ENCODE data around the gene UPF2. TPM values are rescaled to one million over a fixed set of nuclear protein-coding genes. Genes with fewer than 3 reads are reported as not detected.

UPF2 gene, protein sequence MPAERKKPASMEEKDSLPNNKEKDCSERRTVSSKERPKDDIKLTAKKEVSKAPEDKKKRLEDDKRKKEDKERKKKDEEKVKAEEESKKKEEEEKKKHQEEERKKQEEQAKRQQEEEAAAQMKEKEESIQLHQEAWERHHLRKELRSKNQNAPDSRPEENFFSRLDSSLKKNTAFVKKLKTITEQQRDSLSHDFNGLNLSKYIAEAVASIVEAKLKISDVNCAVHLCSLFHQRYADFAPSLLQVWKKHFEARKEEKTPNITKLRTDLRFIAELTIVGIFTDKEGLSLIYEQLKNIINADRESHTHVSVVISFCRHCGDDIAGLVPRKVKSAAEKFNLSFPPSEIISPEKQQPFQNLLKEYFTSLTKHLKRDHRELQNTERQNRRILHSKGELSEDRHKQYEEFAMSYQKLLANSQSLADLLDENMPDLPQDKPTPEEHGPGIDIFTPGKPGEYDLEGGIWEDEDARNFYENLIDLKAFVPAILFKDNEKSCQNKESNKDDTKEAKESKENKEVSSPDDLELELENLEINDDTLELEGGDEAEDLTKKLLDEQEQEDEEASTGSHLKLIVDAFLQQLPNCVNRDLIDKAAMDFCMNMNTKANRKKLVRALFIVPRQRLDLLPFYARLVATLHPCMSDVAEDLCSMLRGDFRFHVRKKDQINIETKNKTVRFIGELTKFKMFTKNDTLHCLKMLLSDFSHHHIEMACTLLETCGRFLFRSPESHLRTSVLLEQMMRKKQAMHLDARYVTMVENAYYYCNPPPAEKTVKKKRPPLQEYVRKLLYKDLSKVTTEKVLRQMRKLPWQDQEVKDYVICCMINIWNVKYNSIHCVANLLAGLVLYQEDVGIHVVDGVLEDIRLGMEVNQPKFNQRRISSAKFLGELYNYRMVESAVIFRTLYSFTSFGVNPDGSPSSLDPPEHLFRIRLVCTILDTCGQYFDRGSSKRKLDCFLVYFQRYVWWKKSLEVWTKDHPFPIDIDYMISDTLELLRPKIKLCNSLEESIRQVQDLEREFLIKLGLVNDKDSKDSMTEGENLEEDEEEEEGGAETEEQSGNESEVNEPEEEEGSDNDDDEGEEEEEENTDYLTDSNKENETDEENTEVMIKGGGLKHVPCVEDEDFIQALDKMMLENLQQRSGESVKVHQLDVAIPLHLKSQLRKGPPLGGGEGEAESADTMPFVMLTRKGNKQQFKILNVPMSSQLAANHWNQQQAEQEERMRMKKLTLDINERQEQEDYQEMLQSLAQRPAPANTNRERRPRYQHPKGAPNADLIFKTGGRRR
- 10 to 100 TPM; 20.6 to 24.8 (median 21.9) TPM for total RNA-seq

DNA sequence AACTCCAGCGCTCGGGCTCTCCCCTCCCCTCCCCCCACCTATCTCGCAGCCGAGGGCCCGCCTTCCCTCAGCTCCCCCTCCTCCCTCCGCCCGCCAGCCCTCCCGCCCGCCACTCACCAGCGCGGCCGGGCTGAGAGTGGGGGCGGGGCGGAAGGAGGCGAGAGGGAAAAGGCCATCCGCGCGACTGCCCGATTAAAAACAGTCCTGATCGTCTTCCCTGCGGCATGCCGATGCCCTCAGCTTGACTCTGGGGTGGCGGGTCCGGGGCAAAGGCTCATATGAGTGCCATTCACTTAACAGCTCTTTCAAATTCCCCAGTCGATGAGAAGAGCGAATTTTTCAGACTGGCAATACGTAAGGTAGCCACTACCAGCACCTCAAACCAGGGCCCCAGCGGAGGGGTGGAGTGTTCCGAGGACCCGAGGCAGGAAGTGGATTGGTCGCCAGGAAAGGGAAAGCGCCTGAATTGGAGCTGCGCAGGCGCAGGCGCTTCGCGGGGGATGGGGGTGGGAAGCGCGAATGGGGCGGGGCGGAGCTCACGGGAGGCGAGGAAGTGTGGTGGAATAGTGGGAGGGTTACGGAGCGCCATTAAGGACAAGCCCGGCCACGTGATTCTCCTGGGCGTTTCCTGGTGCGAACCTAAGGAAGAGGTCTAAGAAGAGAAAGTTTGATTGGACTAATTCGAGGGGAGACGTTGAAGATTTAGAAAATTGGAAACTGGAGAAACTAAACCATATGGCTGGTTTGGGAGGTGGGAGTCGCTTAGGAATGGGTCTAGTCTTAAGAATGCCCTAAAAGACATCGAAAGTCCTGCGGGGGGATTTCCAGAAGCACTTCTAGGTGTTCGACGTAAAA, at the start of gene UPF2:
Gene UPF2, minus strand, starts transcription at position 13 of the 855 bp plus-strand sequence. CDS start 7,386 bp downstream, outside the sequence.
- no peak for TF ChIP-seq POLR2A (IDR thresholded peaks at IDR 0.05)
- TF ChIP-seq, protein P1, sequence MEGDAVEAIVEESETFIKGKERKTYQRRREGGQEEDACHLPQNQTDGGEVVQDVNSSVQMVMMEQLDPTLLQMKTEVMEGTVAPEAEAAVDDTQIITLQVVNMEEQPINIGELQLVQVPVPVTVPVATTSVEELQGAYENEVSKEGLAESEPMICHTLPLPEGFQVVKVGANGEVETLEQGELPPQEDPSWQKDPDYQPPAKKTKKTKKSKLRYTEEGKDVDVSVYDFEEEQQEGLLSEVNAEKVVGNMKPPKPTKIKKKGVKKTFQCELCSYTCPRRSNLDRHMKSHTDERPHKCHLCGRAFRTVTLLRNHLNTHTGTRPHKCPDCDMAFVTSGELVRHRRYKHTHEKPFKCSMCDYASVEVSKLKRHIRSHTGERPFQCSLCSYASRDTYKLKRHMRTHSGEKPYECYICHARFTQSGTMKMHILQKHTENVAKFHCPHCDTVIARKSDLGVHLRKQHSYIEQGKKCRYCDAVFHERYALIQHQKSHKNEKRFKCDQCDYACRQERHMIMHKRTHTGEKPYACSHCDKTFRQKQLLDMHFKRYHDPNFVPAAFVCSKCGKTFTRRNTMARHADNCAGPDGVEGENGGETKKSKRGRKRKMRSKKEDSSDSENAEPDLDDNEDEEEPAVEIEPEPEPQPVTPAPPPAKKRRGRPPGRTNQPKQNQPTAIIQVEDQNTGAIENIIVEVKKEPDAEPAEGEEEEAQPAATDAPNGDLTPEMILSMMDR (IDR thresholded peaks at IDR 0.05): peak in 1 of 3 donors; percentile 54
- 3 to 4% methylated on average over 41 to 44 of the region's 56 CpGs for WGBS, 2 donors
- intact Hi-C loops (cut with DNase I; ENCODE audit: low total_unique reads): no loop called here
- peak; percentile 98 to 99 for DNase-seq (ENCODE audit: low spot score in 2 of 2)
- peak within 1 kb of the TSS; percentile 100 for H3K4me3 ChIP-seq (ENCODE audit: low read depth, poor library complexity, severe bottlenecking)

DNA sequence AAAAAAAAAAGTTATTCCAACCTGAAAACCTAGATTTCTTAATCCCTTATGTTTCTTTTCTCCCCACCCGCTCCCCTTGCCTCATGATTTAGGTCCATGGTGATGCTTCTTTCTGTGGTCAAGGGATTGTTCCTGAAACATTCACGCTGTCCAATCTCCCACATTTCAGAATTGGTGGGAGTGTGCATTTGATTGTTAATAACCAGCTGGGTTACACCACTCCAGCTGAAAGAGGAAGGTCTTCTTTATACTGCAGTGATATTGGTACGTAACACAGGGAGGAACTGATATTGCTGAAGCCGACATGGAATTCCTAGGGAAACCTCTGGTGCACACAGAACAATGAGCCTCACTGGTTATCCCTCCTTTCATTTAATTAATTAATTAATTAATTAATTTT, 48.8 kb upstream of the UPF2 start:
- no peak overlapping the region for H3K4me3 ChIP-seq (ENCODE audit: low read depth, poor library complexity, severe bottlenecking)
- intact Hi-C loops (cut with DNase I; ENCODE audit: low total_unique reads): no loop called here
- WGBS, 2 donors: 91 to 92% methylated on average over 4 of the region's 4 CpGs
- no peak for DNase-seq (ENCODE audit: low spot score in 2 of 2)
- TF ChIP-seq POLR2A (IDR thresholded peaks at IDR 0.05): no peak
- TF ChIP-seq, protein P1 (IDR thresholded peaks at IDR 0.05): no peak

DNA sequence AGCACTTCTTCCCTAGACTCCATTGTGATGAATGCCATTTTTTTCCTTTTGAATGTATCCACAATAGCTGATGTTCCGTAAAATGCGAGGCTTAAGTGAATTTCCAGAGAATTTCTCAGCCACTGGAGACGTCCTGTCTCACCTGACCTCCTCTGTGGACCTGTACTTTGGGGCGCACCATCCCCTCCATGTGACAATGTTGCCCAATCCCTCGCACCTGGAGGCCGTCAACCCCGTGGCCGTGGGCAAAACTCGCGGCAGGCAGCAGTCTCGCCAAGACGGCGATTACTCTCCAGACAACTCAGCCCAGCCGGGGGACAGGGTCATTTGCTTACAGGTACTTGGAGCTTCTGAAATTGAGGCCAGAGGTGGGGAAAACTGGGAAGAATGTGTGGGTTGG, 46.3 kb upstream of the UPF2 start:
- no peak overlapping the region for H3K4me3 ChIP-seq (ENCODE audit: low read depth, poor library complexity, severe bottlenecking)
- DNase-seq (ENCODE audit: low spot score in 2 of 2): no peak
- intact Hi-C loops (cut with DNase I; ENCODE audit: low total_unique reads): no loop called here
- WGBS, 2 donors: 90 to 94% methylated on average over 14 of the region's 14 CpGs
- TF ChIP-seq POLR2A (IDR thresholded peaks at IDR 0.05): no peak
- TF ChIP-seq, protein P1 (IDR thresholded peaks at IDR 0.05): no peak

DNA sequence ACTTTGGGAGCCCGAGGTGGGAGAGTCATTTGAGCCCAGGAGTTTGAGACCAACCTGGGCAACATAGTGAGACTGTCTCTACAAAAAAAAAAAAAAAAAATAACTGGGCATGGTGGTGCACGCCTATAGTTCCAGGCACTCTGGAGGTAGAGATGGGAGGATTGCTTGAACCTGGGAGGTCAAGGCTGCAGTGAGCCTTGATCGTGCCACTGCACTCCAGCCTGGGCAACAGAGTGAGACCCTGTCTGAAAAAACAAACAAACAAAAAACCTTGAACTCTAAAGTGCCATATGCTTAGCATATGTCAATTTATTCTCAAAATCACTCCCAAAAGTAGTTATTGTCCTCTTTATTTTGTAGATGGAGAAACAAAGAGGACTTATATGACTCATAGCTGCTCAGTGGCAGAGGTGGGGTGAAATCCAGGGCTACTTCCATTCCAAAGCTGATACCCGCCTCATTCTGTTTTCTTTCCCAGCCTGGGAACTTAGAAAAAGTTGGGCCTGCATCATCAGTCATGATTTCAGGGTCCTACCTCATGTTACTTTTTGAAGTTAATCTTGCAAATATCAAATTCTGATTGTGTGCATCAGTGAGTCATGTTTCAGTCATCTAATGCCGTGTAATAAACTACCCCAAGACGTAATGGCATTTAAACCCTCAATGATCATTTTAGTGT, 39.4 kb upstream of the UPF2 start:
- TF ChIP-seq POLR2A (IDR thresholded peaks at IDR 0.05): no peak
- TF ChIP-seq, protein P1 (IDR thresholded peaks at IDR 0.05): no peak
- no peak overlapping the region for H3K4me3 ChIP-seq (ENCODE audit: low read depth, poor library complexity, severe bottlenecking)
- no peak for DNase-seq (ENCODE audit: low spot score in 2 of 2)
- intact Hi-C loops (cut with DNase I; ENCODE audit: low total_unique reads): no loop called here
- WGBS, 2 donors: 77 to 84% methylated on average over 6 of the region's 6 CpGs

Data from lower leg skin (tissue), 4 donors.